Stomach (tissue), 4 donors: ENCODE data around the gene C5orf63.

Experiments
- EP300 ChIP-seq: sonication (generic); formaldehyde crosslinking; IDR thresholded peaks from one replicate; pipeline ENCODE4 v1.6.1; 2017; ENCODE audit warnings: antibody characterized with exemption
- POLR2A ChIP-seq, 4 donors: fragments of 450-650 bp; IDR thresholded peaks; one replicate each; pipeline ENCODE4 v1.6.1; 2016; ENCODE audit warnings: antibody characterized with exemption in 4 of 4, control low read depth in 2 of 4, mild to moderate bottlenecking in 1 of 4, moderate library complexity in 1 of 4
- POLR2AphosphoS5 ChIP-seq, 3 donors: sonication (generic); formaldehyde crosslinking; IDR thresholded peaks; one replicate each; pipeline ENCODE4 v1.6.1; 2016; ENCODE audit warnings: antibody characterized with exemption in 3 of 3
- TF ChIP-seq, protein P1 (sequence below), 7 experiments: fragments of 450-650 bp in 4 of 7; fragments of 200-600 bp in 3 of 7; sonication (generic) in 3 of 7; IDR thresholded peaks; one replicate each; pipeline ENCODE4 v1.5.1; 2016 to 2019; ENCODE audit warnings: antibody characterized with exemption in 7 of 7, control low read depth in 2 of 7, mild to moderate bottlenecking in 1 of 7

DNA sequence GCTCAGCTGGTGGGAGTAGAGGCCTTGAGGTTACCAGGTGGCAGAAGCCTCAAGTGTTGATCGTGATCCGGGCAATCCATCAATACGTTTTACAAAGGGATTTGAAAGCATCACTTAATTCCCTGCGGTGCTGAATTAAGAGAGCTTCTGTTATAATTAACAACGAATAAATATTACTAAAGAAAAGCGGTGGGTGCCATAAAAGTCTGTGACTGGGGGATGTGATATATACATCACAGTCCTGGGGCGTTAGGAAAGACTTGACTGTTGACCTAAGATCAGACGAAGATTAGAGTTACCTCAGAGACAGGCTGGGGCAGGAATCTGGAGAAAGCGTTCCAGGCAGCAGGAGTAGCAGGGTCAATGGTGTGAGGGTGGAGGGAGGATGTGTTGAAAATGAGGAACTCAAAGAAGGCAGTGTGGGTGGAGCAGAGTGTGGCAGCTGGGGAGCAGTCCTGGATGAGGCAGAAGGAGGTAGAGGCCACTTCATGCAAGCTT lies 6.7 kb upstream of the C5orf63 start:
- TF ChIP-seq, protein P1, sequence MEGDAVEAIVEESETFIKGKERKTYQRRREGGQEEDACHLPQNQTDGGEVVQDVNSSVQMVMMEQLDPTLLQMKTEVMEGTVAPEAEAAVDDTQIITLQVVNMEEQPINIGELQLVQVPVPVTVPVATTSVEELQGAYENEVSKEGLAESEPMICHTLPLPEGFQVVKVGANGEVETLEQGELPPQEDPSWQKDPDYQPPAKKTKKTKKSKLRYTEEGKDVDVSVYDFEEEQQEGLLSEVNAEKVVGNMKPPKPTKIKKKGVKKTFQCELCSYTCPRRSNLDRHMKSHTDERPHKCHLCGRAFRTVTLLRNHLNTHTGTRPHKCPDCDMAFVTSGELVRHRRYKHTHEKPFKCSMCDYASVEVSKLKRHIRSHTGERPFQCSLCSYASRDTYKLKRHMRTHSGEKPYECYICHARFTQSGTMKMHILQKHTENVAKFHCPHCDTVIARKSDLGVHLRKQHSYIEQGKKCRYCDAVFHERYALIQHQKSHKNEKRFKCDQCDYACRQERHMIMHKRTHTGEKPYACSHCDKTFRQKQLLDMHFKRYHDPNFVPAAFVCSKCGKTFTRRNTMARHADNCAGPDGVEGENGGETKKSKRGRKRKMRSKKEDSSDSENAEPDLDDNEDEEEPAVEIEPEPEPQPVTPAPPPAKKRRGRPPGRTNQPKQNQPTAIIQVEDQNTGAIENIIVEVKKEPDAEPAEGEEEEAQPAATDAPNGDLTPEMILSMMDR (IDR thresholded peaks at IDR 0.05) = no peak
- TF ChIP-seq POLR2A (IDR thresholded peaks at IDR 0.05) (no peak), POLR2AphosphoS5 (IDR thresholded peaks at IDR 0.05) (no peak), EP300 (no peak)
